Measurements from ENCODE around the gene LRTM2.

DNA sequence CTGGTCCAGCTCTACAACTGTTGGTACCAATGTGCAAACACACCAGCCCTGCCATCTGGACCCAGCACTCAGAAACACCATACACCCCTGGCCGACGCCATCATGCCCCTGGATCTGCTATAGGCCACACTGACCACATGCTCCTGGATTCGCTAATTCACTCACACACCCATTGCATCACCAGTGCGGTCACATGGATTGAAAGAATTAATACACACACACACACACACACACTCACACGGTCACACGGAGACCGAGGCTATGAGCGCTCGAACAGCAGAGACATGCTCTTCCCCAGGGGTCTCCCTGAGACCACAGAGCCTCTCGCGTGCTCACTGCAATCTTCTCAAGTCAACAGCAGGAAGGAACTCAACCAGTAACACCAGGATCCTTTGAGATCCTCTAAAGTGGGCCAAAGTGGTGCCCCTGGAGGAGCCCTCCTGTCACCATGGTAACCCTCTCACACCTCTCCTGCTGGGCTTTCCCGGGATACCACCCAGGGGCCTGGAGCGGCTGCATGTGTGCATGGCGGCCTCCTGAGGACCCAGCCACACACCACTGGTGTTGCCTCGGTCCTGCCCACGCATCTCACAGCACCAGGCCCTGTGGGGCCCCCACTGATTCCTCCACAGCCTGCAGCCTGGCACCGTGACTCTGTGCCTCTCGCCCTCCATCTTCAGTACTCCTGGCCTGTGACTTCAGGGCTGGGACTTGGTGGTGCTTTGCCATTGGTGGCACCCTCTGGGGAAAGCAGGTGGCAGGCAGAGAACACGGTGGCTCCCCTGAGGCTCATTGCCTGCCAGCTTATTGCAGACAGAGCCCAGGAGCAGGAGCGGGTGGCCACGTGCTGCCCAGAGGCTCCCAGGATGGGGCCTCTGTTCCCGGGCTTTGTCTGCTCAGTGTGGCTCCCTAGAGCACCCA lies 15.1 kb downstream of the LRTM2 start:
- TF ChIP-seq POLR2A (IDR thresholded peaks at IDR 0.05; ENCODE audit: low read depth, low read length), result no peak
- TF ChIP-seq PAX5 (IDR thresholded peaks at IDR 0.05; ENCODE audit: insufficient read depth, low read length, severe bottlenecking), result no peak
